Activated B cell treated with CpG ODN at 0.5 μM for 24 hours (primary cell): ENCODE data around the gene CLDN19. TPM values are rescaled to one million over a fixed set of nuclear protein-coding genes. Genes with fewer than 3 reads are reported as not detected.
A peak's percentile ranks its signal among the peaks of the same experiment; 100 is the strongest.
"Not testable (repeated sequence)": the region's sequence is repeated elsewhere in the genome, so short reads cannot be mapped to it uniquely, and the experiment has no call there.

Source experiments
- ATAC-seq: fragments of 200-7000 bp; cut with Tn5 transposase; one replicate; pipeline ENCODE4 v1.10.0; 2021; ENCODE audit warnings: low read depth, mild to moderate bottlenecking, moderate library complexity
- CTCF ChIA-PET: fragments of 350-600 bp; sonication (Branson Sonifier 250); formaldehyde crosslinking; loops from one replicate; lab custom pipeline; 2021; ENCODE audit warnings: antibody characterized with exemption; lab: Charles Lee
- POLR2A ChIA-PET: fragments of 350-600 bp; sonication (Branson Sonifier 250); formaldehyde crosslinking; loops from one replicate; lab custom pipeline; 2021; ENCODE audit warnings: antibody characterized with exemption; lab: Charles Lee
- DNase-seq: peaks from one replicate; pipeline ENCODE4 v3.0.0; 2022
- H3K27ac Mint-ChIP-seq: one replicate; pipeline ENCODE4 v1.8.0; 2020; ENCODE audit warnings: mixed read lengths
- H3K27me3 Mint-ChIP-seq: one replicate; pipeline ENCODE4 v1.8.0; 2021; ENCODE audit warnings: mixed read lengths
- H3K36me3 Mint-ChIP-seq: one replicate; pipeline ENCODE4 v1.8.0; 2021; ENCODE audit warnings: low read depth, mixed read lengths
- H3K4me1 Mint-ChIP-seq: one replicate; pipeline ENCODE4 v1.8.0; 2021; ENCODE audit warnings: mixed read lengths
- H3K4me3 Mint-ChIP-seq: one replicate; pipeline ENCODE4 v1.8.0; 2020; ENCODE audit warnings: mild to moderate bottlenecking, mixed read lengths
- H3K9me3 Mint-ChIP-seq: one replicate; pipeline ENCODE4 v1.8.0; 2020; ENCODE audit warnings: mixed read lengths
- intact Hi-C: fragments of 100-400 bp; cut with micrococcal nuclease; formaldehyde crosslinking; loops from one replicate; pipeline ENCODE4 v1.15.1; 2024
- total RNA-seq: library from RNA; stranded (reverse); gene quantifications from 2 replicates; pipeline ENCODE4 v1.2.3, GENCODE V29; 2022
- TF ChIP-seq, protein P1 (sequence below): fragments of 200-600 bp; IDR thresholded peaks from one replicate; pipeline ENCODE4 v1.8.0; 2022; ENCODE audit warnings: antibody characterized with exemption, mild to moderate bottlenecking

Gene CLDN19
- total RNA-seq, 1 donor from 2014 or later: not detected

DNA sequence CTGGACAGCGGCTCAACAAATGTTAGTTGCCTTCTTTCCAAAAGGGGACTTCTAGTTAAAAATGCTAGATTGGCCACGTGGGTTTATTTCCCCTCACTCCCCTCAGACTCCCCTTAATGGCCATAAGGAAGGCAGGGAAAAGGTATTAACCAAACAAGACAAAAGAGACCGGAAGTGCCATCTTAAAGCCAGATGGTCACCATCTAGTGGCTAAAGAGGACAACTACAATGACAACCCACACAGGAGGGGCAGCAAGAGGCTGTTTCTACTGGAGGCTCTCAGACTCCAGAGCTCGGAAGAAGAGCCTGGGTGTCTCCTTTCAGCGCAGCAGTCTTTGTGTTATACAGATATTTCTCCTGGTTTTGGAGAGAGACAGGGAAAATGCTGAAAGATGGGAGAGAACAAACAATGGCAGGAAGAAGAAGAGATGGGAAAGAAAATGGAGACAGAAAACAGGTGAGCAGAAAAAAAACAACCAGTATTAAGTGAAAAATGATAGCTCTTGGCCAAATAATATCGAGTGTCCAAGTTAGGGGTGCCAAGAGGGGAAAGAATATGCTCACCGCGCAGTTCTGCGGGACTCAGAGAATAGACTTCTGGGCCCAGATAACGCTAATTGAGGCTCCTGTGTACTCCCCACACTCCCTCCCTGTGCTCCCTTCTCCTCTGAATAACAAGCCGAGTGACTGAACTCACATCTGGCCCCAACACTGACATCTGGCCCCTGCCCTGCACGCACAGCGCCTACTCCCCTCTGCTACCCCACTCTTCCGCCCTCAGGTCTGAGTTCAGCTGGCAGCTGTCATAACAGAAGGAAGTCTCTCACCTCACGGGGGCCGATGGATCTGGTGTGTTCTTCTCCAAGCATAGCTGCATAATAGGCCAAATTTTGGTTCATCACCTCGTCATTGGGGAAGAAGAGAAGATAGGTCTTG is 17.2 kb upstream of the CLDN19 start:
- DNase-seq (no peak), ATAC-seq (peak; percentile 77)
- no peaks in the 10 kb centered on the region for H3K9me3 Mint-ChIP-seq
- peaks cover 16% of the 10 kb centered on the region for H3K4me1 Mint-ChIP-seq
- H3K27me3 Mint-ChIP-seq: no peaks in the 10 kb centered on the region
- ChIA-PET POLR2A (interaction anchor here (1.1 to 1.3 kb wide), 2 partner anchors 10 to 89 kb away, joined by 3 to 4 read pairs; partner anchors contain the start of genes C1orf50 and ZNF691), CTCF (interaction anchor here (1.1 to 1.2 kb wide), 2 partner anchors 9 to 317 kb away, joined by 3 to 6 read pairs; no protein-coding TSS in a partner anchor)
- intact Hi-C loops: no loop called here
- TF ChIP-seq, protein P1, sequence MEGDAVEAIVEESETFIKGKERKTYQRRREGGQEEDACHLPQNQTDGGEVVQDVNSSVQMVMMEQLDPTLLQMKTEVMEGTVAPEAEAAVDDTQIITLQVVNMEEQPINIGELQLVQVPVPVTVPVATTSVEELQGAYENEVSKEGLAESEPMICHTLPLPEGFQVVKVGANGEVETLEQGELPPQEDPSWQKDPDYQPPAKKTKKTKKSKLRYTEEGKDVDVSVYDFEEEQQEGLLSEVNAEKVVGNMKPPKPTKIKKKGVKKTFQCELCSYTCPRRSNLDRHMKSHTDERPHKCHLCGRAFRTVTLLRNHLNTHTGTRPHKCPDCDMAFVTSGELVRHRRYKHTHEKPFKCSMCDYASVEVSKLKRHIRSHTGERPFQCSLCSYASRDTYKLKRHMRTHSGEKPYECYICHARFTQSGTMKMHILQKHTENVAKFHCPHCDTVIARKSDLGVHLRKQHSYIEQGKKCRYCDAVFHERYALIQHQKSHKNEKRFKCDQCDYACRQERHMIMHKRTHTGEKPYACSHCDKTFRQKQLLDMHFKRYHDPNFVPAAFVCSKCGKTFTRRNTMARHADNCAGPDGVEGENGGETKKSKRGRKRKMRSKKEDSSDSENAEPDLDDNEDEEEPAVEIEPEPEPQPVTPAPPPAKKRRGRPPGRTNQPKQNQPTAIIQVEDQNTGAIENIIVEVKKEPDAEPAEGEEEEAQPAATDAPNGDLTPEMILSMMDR: no peak
- no peak overlapping the region for H3K4me3 Mint-ChIP-seq
- no peak overlapping the region for H3K27ac Mint-ChIP-seq
- H3K36me3 Mint-ChIP-seq: peaks cover 65% of the 10 kb centered on the region

DNA sequence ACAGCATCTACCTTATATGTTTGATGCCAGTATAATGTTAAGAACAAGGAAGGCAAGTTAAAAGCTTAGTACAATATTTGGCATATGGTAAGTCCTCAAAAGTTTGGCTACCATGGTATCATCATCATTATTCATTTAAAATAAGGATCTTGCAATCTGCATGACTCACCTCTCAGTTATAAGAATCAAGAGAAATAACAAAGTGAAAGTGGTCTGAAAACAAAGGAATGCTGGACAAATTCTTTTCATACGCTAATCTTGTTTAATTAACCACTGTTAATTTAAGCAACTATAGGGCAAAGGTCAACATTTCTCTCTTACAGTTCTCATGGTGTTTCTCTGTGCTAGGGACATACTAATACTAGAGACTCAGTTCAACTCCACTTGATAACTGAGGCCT is 13.0 kb upstream of the CLDN19 start:
- CTCF ChIA-PET: interaction anchor here (1.1 to 1.4 kb wide), 2 partner anchors 14 to 142 kb away, joined by 3 to 4 read pairs; partner anchors contain the start of genes C1orf50 and P3H1
- POLR2A ChIA-PET: no interaction called here
- H3K27ac Mint-ChIP-seq: no peak overlapping the region

DNA sequence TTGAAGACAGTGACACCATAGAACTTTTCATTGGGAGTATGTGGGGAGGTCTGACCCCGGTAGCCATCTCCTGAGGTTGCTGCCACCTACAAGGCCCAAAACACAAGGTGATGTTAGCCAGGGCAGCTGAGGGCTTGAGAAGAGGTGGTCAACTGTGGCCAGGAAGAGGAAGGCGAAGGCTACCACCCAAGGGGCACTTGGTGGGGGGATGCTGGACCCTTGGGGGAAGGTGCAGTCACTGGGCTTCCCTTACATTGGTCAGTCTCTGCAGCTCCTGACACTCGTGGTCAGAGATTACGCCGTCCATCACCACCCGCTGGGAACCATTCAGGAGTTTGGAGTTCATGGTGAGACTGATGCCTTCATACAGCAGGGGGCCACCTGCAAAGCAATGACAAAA is 12.2 kb upstream of the CLDN19 start:
- no peak for ATAC-seq
- TF ChIP-seq, protein P1: no peak
- POLR2A ChIA-PET: no interaction called here
- Mint-ChIP-seq H3K27me3 (no peaks in the 10 kb centered on the region), H3K27ac (no peak overlapping the region), H3K4me1 (peaks cover 4% of the 10 kb centered on the region), H3K9me3 (peaks cover 4% of the 10 kb centered on the region), H3K4me3 (no peak overlapping the region), H3K36me3 (peaks cover 83% of the 10 kb centered on the region)
- no peak for DNase-seq
- intact Hi-C loops: no loop called here
- CTCF ChIA-PET: interaction anchor here (1.1 to 1.4 kb wide), 2 partner anchors 15 to 175 kb away, joined by 3 to 4 read pairs; partner anchors contain the start of genes C1orf50 and P3H1

More for the DNA sequence above, 13.0 kb upstream of the CLDN19 start:
- Mint-ChIP-seq H3K4me1 (peaks cover 4% of the 10 kb centered on the region), H3K36me3 (peaks cover 85% of the 10 kb centered on the region), H3K9me3 (peaks cover 4% of the 10 kb centered on the region), H3K4me3 (no peak overlapping the region), H3K27me3 (no peaks in the 10 kb centered on the region)
- TF ChIP-seq, protein P1: no peak
- ATAC-seq (no peak), DNase-seq (no peak)
- intact Hi-C loops: no loop called here

DNA sequence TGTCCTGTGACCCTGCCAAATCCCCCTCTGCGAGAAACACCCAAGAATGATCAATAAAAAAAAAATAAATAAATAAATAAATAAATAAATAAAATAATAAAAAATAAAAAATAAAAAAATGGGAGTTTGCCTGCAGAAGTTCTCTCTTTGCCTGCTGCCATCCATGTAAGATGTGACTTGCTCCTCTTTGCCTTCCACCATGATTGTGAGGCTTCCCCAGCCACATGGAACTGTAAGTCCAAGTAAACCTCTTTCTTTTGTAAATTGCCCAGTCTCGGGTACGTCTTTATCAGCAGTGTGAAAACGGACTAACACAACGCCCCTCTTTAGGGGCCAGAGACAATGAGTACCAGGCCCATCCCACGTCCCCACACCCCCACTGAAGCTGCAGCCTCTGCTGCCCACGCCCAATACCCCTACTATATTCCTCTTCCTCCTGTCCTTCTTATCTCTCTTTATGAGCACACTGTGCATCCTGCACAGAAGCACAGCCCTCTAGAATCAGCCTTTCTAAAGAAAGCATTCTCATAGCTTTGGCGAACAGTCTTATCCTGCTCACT is 11.6 kb upstream of the CLDN19 start:
- H3K27ac Mint-ChIP-seq, DNase-seq, POLR2A ChIA-PET, H3K27me3 Mint-ChIP-seq, H3K4me1 Mint-ChIP-seq, H3K4me3 Mint-ChIP-seq, H3K9me3 Mint-ChIP-seq, ATAC-seq, intact Hi-C loops: not testable (repeated sequence)
- peaks cover 82% of the 10 kb centered on the region for H3K36me3 Mint-ChIP-seq
- CTCF ChIA-PET: interaction anchor here (1.1 to 1.4 kb wide), 2 partner anchors 15 to 175 kb away, joined by 3 to 4 read pairs; partner anchors contain the start of genes C1orf50 and P3H1

DNA sequence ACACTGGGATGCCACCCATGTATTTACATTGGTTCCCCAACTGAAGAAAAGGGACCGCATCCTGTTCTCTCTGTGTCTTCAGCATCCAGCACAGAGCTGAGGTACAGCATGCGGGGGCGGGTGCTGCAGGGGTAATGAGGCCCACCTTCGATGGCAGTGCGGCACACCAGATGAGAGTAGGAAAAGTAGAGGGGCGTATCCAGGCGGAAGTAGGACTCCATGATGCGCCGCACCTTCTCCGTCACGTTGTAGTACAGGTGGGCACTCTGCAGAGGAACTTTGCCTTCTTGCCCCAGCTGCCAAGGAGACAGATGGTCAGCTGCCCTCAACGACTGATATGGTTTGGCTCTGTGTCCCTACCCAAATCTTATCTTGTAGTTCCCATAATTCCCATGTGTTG is 10.0 kb upstream of the CLDN19 start:
- Mint-ChIP-seq H3K4me3 (no peak overlapping the region), H3K9me3 (peaks cover 4% of the 10 kb centered on the region), H3K4me1 (no peaks in the 10 kb centered on the region), H3K27ac (no peak overlapping the region), H3K36me3 (peaks cover 79% of the 10 kb centered on the region), H3K27me3 (no peaks in the 10 kb centered on the region)
- TF ChIP-seq, protein P1: no peak
- ATAC-seq: no peak
- DNase-seq: no peak
- intact Hi-C loops: no loop called here
- CTCF ChIA-PET: interaction anchor here (0.7 kb wide), 1 partner anchor 434 kb away, joined by 3 read pairs; no protein-coding TSS in a partner anchor
- POLR2A ChIA-PET: no interaction called here
